ENCODE results near the gene RAPGEF4.

RAPGEF4 gene

DNA sequence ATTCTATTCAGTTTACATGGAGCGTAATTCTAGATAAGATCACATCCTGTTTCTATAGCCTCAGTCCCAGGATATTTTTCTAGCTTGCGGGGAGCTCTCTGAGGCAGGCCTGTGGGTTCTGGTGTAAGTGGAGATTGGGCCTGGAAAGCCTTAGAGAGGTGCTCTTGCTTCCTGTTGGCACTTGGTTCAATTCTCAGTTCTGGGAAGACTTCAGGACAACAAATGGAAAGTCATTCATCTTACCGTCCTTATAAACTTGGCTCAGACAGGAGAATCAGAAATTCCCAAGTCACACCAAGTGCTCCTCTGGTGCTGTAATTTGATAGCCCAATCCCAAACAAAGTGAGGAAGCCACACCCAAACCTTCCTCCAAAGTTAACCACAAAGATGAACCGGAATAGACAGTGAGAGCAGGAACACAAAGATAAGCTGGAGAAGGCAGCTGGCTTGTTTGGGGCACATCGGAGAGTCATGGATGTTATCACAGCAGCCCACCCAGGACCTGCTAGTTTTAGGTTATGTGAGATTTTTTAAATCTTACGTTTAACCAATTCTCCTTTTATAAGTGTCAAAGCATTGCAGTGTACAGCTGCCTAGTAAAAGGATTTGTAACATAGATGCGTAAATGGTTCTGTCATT lies 195.7 kb downstream of the RAPGEF4 start (continued):
- TF ChIP-seq MYNN (tag by site-specific recombination; IDR thresholded peaks at IDR 0.05; ENCODE audit: borderline replicate concordance) (no peak), ZNF350 (tag by site-specific recombination; IDR thresholded peaks at IDR 0.05) (no peak), ZNF37A (tag by site-specific recombination; IDR thresholded peaks at IDR 0.05) (no peak), ZFP41 (tag by site-specific recombination; IDR thresholded peaks at IDR 0.05; ENCODE audit: borderline replicate concordance) (no peak), ZNF426 (tag by site-specific recombination; IDR thresholded peaks at IDR 0.05) (no peak), ZNF501 (tag by site-specific recombination; IDR thresholded peaks at IDR 0.05) (no peak), ZFP37 (tag by site-specific recombination; IDR thresholded peaks at IDR 0.05) (0 out of 2 replicates have a peak, but pooled peaks have one; percentile 50), ZSCAN23 (tag by site-specific recombination; IDR thresholded peaks at IDR 0.05) (no peak), ZNF138 (tag by site-specific recombination; IDR thresholded peaks at IDR 0.05; ENCODE audit: borderline replicate concordance) (no peak), OSR2 (tag by site-specific recombination; IDR thresholded peaks at IDR 0.05) (no peak), ZNF701 (tag by site-specific recombination; IDR thresholded peaks at IDR 0.05) (no peak), ZNF184 (tag by site-specific recombination; IDR thresholded peaks at IDR 0.05) (no peak), SALL2 (tag by site-specific recombination; IDR thresholded peaks at IDR 0.05; ENCODE audit: borderline replicate concordance) (no peak), ZNF776 (tag by site-specific recombination; IDR thresholded peaks at IDR 0.05; ENCODE audit: borderline replicate concordance) (no peak), ZNF132 (tag by site-specific recombination; IDR thresholded peaks at IDR 0.05; ENCODE audit: borderline replicate concordance) (no peak), ZNF19 (tag by site-specific recombination; IDR thresholded peaks at IDR 0.05; ENCODE audit: low read depth) (no peak), ZNF629 (tag by site-specific recombination; IDR thresholded peaks at IDR 0.05) (peak; percentile 50; the same call in 1 of the 2 replicates)
- TF ChIP-seq, protein P1, sequence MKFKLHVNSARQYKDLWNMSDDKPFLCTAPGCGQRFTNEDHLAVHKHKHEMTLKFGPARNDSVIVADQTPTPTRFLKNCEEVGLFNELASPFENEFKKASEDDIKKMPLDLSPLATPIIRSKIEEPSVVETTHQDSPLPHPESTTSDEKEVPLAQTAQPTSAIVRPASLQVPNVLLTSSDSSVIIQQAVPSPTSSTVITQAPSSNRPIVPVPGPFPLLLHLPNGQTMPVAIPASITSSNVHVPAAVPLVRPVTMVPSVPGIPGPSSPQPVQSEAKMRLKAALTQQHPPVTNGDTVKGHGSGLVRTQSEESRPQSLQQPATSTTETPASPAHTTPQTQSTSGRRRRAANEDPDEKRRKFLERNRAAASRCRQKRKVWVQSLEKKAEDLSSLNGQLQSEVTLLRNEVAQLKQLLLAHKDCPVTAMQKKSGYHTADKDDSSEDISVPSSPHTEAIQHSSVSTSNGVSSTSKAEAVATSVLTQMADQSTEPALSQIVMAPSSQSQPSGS (tag by site-specific recombination; IDR thresholded peaks at IDR 0.05; ENCODE audit: low read depth), result no peak
- TF ChIP-seq, protein P2, sequence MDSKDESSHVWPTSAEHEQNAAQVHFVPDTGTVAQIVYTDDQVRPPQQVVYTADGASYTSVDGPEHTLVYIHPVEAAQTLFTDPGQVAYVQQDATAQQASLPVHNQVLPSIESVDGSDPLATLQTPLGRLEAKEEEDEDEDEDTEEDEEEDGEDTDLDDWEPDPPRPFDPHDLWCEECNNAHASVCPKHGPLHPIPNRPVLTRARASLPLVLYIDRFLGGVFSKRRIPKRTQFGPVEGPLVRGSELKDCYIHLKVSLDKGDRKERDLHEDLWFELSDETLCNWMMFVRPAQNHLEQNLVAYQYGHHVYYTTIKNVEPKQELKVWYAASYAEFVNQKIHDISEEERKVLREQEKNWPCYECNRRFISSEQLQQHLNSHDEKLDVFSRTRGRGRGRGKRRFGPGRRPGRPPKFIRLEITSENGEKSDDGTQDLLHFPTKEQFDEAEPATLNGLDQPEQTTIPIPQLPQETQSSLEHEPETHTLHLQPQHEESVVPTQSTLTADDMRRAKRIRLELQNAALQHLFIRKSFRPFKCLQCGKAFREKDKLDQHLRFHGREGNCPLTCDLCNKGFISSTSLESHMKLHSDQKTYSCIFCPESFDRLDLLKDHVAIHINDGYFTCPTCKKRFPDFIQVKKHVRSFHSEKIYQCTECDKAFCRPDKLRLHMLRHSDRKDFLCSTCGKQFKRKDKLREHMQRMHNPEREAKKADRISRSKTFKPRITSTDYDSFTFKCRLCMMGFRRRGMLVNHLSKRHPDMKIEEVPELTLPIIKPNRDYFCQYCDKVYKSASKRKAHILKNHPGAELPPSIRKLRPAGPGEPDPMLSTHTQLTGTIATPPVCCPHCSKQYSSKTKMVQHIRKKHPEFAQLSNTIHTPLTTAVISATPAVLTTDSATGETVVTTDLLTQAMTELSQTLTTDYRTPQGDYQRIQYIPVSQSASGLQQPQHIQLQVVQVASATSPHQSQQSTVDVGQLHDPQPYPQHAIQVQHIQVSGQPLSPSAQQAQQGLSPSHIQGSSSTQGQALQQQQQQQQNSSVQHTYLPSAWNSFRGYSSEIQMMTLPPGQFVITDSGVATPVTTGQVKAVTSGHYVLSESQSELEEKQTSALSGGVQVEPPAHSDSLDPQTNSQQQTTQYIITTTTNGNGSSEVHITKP (tag by site-specific recombination; IDR thresholded peaks at IDR 0.05), result peak; percentile 29; the same call in 1 of the 2 replicates
- TF ChIP-seq, protein P3, sequence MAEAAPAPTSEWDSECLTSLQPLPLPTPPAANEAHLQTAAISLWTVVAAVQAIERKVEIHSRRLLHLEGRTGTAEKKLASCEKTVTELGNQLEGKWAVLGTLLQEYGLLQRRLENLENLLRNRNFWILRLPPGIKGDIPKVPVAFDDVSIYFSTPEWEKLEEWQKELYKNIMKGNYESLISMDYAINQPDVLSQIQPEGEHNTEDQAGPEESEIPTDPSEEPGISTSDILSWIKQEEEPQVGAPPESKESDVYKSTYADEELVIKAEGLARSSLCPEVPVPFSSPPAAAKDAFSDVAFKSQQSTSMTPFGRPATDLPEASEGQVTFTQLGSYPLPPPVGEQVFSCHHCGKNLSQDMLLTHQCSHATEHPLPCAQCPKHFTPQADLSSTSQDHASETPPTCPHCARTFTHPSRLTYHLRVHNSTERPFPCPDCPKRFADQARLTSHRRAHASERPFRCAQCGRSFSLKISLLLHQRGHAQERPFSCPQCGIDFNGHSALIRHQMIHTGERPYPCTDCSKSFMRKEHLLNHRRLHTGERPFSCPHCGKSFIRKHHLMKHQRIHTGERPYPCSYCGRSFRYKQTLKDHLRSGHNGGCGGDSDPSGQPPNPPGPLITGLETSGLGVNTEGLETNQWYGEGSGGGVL (tag by site-specific recombination; IDR thresholded peaks at IDR 0.05), result no peak
- TF ChIP-seq, protein P4, sequence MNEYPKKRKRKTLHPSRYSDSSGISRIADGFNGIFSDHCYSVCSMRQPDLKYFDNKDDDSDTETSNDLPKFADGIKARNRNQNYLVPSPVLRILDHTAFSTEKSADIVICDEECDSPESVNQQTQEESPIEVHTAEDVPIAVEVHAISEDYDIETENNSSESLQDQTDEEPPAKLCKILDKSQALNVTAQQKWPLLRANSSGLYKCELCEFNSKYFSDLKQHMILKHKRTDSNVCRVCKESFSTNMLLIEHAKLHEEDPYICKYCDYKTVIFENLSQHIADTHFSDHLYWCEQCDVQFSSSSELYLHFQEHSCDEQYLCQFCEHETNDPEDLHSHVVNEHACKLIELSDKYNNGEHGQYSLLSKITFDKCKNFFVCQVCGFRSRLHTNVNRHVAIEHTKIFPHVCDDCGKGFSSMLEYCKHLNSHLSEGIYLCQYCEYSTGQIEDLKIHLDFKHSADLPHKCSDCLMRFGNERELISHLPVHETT (tag by site-specific recombination; IDR thresholded peaks at IDR 0.05), result no peak
- TF ChIP-seq, protein P5, sequence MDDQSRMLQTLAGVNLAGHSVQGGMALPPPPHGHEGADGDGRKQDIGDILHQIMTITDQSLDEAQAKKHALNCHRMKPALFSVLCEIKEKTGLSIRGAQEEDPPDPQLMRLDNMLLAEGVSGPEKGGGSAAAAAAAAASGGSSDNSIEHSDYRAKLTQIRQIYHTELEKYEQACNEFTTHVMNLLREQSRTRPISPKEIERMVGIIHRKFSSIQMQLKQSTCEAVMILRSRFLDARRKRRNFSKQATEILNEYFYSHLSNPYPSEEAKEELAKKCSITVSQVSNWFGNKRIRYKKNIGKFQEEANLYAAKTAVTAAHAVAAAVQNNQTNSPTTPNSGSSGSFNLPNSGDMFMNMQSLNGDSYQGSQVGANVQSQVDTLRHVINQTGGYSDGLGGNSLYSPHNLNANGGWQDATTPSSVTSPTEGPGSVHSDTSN (CRISPR knock-in tag; IDR thresholded peaks at IDR 0.05), result no peak
- TF ChIP-seq, protein P6, sequence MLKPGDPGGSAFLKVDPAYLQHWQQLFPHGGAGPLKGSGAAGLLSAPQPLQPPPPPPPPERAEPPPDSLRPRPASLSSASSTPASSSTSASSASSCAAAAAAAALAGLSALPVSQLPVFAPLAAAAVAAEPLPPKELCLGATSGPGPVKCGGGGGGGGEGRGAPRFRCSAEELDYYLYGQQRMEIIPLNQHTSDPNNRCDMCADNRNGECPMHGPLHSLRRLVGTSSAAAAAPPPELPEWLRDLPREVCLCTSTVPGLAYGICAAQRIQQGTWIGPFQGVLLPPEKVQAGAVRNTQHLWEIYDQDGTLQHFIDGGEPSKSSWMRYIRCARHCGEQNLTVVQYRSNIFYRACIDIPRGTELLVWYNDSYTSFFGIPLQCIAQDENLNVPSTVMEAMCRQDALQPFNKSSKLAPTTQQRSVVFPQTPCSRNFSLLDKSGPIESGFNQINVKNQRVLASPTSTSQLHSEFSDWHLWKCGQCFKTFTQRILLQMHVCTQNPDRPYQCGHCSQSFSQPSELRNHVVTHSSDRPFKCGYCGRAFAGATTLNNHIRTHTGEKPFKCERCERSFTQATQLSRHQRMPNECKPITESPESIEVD (tag by site-specific recombination; IDR thresholded peaks at IDR 0.05), result peak; percentile 56
- TF ChIP-seq, protein P7, sequence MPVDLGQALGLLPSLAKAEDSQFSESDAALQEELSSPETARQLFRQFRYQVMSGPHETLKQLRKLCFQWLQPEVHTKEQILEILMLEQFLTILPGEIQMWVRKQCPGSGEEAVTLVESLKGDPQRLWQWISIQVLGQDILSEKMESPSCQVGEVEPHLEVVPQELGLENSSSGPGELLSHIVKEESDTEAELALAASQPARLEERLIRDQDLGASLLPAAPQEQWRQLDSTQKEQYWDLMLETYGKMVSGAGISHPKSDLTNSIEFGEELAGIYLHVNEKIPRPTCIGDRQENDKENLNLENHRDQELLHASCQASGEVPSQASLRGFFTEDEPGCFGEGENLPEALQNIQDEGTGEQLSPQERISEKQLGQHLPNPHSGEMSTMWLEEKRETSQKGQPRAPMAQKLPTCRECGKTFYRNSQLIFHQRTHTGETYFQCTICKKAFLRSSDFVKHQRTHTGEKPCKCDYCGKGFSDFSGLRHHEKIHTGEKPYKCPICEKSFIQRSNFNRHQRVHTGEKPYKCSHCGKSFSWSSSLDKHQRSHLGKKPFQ (tag by site-specific recombination; IDR thresholded peaks at IDR 0.05), result peak; percentile 89
- TF ChIP-seq, protein P8, sequence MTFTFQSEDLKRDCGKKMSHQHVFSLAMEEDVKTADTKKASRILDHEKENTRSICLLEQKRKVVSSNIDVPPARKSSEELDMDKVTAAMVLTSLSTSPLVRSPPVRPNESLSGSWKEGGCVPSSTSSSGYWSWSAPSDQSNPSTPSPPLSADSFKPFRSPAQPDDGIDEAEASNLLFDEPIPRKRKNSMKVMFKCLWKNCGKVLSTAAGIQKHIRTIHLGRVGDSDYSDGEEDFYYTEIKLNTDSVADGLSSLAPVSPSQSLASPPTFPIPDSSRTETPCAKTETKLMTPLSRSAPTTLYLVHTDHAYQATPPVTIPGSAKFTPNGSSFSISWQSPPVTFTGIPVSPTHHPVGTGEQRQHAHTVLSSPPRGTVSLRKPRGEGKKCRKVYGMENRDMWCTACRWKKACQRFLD (tag by site-specific recombination; IDR thresholded peaks at IDR 0.05), result no peak
